OCI-LY1 (cell line): Measurements from ENCODE around the gene RBMS3.

ENCODE experiments used
- EZH2 ChIP-seq: fragments of 200-600 bp; sonication (generic), shearing (Covaris generic); IDR thresholded peaks from 2 replicates; pipeline ENCODE4 v1.8.0; 2017; ENCODE audit warnings: borderline replicate concordance, mixed run types, mild to moderate bottlenecking, antibody characterized with exemption, low read length, moderate library complexity, mixed read lengths
- TF ChIP-seq, protein P1 (sequence below): fragments of 200-600 bp; sonication (generic), shearing (Covaris generic); IDR thresholded peaks from 2 replicates; pipeline ENCODE4 v1.5.1; 2017; ENCODE audit warnings: mild to moderate bottlenecking, antibody characterized with exemption, low read length, moderate library complexity, mixed read lengths

DNA sequence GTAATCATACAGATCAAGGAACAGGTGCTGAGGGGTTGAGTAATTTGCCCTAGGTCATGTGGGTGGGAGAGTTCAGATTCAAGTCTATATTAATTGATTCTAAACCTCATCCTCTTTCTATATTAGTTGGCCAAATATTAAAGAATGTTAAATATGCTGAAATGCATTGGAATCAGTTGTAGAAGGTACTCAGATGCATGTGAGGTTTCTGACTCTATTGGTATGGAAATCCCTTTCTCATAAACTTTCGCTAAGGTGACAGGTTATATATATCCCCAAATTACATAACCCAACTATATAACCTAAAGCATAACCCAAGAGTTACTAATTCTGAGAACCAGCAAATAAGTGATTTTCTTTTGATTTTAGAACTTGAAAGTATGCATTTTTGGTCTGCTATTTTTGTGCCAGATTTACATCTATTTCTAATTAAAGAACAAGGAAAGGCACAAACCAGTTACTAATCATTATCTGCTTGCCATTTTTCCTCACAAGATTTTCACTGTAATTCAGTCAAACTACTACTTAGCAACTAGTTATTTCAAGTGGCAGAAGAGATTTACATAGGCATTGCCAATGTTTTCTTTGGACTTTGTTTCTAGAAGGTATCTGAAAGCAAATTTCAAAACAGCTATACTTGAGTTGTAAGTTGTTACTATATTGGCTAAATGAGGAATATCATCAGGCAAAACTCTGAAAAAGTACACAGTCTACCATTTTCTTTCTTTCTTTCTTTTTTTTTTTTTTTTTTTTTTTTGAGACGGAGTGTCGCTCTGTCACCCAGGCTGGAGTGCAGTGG, 201.3 kb downstream of the RBMS3 start:
- TF ChIP-seq, protein P1, sequence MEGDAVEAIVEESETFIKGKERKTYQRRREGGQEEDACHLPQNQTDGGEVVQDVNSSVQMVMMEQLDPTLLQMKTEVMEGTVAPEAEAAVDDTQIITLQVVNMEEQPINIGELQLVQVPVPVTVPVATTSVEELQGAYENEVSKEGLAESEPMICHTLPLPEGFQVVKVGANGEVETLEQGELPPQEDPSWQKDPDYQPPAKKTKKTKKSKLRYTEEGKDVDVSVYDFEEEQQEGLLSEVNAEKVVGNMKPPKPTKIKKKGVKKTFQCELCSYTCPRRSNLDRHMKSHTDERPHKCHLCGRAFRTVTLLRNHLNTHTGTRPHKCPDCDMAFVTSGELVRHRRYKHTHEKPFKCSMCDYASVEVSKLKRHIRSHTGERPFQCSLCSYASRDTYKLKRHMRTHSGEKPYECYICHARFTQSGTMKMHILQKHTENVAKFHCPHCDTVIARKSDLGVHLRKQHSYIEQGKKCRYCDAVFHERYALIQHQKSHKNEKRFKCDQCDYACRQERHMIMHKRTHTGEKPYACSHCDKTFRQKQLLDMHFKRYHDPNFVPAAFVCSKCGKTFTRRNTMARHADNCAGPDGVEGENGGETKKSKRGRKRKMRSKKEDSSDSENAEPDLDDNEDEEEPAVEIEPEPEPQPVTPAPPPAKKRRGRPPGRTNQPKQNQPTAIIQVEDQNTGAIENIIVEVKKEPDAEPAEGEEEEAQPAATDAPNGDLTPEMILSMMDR: no peak
- no peak for TF ChIP-seq EZH2
